DND-41 (cell line): ENCODE results near the gene USP20.

Source experiments
- ATAC-seq: fragments of 200-7000 bp; cut with Tn5 transposase; 3 replicates; pipeline ENCODE4 v1.9.1; 2021; ENCODE audit warnings: low read depth; ENCODE audit not compliant: insufficient read depth
- DNase-seq: peaks from one replicate; pipeline ENCODE4 v3.0.0-alpha.2; 2020
- H2AFZ ChIP-seq: 2 replicates; pipeline ENCODE4 v1.6.0; 2012; ENCODE audit warnings: low read depth, low read length
- H3K27ac ChIP-seq: 2 replicates; pipeline ENCODE4 v1.5.1; 2012; ENCODE audit warnings: low read length, inconsistent platforms
- H3K27me3 ChIP-seq: fragments of 200-600 bp; sonication (generic); 2 replicates; pipeline ENCODE4 v1.6.0; 2012; ENCODE audit warnings: low read length, mild to moderate bottlenecking, inconsistent platforms; ENCODE audit not compliant: insufficient read depth, poor library complexity
- H3K36me3 ChIP-seq: 2 replicates; pipeline ENCODE4 v1.5.1; 2012; ENCODE audit warnings: low read length, inconsistent platforms; ENCODE audit not compliant: insufficient read depth
- H3K4me1 ChIP-seq: 2 replicates; pipeline ENCODE4 v1.5.1; 2012; ENCODE audit warnings: mild to moderate bottlenecking, low read length; ENCODE audit not compliant: insufficient read depth
- H3K4me2 ChIP-seq: 2 replicates; pipeline ENCODE4 v1.6.0; 2012; ENCODE audit warnings: mild to moderate bottlenecking, moderate library complexity, low read length, inconsistent platforms; ENCODE audit not compliant: insufficient read depth
- H3K4me3 ChIP-seq, 2 experiments: fragments of 200-600 bp in 1 of 2; shearing (Covaris generic) in 1 of 2; 2 replicates each; pipeline ENCODE4 v1.5.1; 2012 to 2016; ENCODE audit warnings: inconsistent platforms in 2 of 2, low read length in 2 of 2, mild to moderate bottlenecking in 2 of 2, low read depth in 1 of 2, moderate library complexity in 1 of 2
- H3K79me2 ChIP-seq: 2 replicates; pipeline ENCODE4 v1.6.0; 2012; ENCODE audit warnings: low read length, inconsistent platforms; ENCODE audit not compliant: insufficient read depth
- H3K9ac ChIP-seq: 2 replicates; pipeline ENCODE4 v1.6.0; 2012; ENCODE audit warnings: low read depth, mild to moderate bottlenecking, inconsistent platforms, low read length, moderate library complexity
- H3K9me3 ChIP-seq: 2 replicates; pipeline ENCODE4 v1.5.1; 2012; ENCODE audit warnings: low read length, moderate library complexity, mild to moderate bottlenecking, inconsistent platforms; ENCODE audit not compliant: insufficient read depth, severe bottlenecking
- H4K20me1 ChIP-seq: 2 replicates; pipeline ENCODE4 v1.6.0; 2012; ENCODE audit warnings: low read length; ENCODE audit not compliant: insufficient read depth
- EZH2 ChIP-seq: IDR thresholded peaks from 3 replicates; pipeline ENCODE4 v1.6.1; 2012; ENCODE audit warnings: borderline replicate concordance, low read depth, mild to moderate bottlenecking, moderate library complexity, low read length, inconsistent platforms; ENCODE audit not compliant: severe bottlenecking
- TF ChIP-seq, protein P1 (sequence below): IDR thresholded peaks from 2 replicates; pipeline ENCODE4 v1.5.1; 2012; ENCODE audit warnings: borderline replicate concordance, low read length, moderate library complexity, mild to moderate bottlenecking; ENCODE audit not compliant: poor library complexity, severe bottlenecking; ENCODE audit errors: extremely low read depth

Gene USP20

GRCh38 chr9:129840034-129840433, 4.8 kb downstream of the USP20 start:
- no peak overlapping the region for H3K4me3 ChIP-seq
- no peak overlapping the region for H2AFZ ChIP-seq
- H4K20me1 ChIP-seq, result peaks cover 2% of the 10 kb centered on the region; the same call in 1 of the 2 replicates
- peaks cover 19% of the 10 kb centered on the region for H3K4me1 ChIP-seq
- no peaks in the 10 kb centered on the region for H3K27me3 ChIP-seq
- H3K4me2 ChIP-seq, result no peak overlapping the region
- no peak for TF ChIP-seq EZH2
- TF ChIP-seq, protein P1, sequence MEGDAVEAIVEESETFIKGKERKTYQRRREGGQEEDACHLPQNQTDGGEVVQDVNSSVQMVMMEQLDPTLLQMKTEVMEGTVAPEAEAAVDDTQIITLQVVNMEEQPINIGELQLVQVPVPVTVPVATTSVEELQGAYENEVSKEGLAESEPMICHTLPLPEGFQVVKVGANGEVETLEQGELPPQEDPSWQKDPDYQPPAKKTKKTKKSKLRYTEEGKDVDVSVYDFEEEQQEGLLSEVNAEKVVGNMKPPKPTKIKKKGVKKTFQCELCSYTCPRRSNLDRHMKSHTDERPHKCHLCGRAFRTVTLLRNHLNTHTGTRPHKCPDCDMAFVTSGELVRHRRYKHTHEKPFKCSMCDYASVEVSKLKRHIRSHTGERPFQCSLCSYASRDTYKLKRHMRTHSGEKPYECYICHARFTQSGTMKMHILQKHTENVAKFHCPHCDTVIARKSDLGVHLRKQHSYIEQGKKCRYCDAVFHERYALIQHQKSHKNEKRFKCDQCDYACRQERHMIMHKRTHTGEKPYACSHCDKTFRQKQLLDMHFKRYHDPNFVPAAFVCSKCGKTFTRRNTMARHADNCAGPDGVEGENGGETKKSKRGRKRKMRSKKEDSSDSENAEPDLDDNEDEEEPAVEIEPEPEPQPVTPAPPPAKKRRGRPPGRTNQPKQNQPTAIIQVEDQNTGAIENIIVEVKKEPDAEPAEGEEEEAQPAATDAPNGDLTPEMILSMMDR, result no peak
- DNase-seq (no peak), ATAC-seq (no peak)
- H3K9ac ChIP-seq, result no peak overlapping the region
- peaks cover 17% of the 10 kb centered on the region for H3K36me3 ChIP-seq
- H3K27ac ChIP-seq, result no peak overlapping the region
- peaks cover 57% of the 10 kb centered on the region for H3K79me2 ChIP-seq
- no peaks in the 10 kb centered on the region for H3K9me3 ChIP-seq

DNA sequence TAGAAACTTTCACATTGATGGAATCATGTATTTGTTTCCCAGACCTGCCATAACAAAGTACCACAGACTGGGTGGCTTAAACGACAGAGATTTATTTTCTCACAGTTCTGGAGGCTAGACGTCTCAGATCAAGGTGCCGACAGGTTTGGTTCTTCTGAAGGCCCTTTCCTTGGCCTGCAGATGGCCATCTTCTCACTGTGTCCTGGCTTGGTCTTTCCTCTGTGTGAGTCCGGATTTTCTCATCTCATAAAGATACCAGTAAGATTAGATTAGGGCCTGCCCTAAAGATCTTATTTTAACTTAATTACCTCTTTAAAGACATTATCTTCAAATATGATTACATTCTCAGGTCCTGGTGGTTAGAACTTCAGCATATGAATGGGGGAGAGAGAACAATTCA, 5.8 kb downstream of the USP20 start:
- DNase-seq (no peak), ATAC-seq (no peak)
- H4K20me1 ChIP-seq, result peaks cover 2% of the 10 kb centered on the region; the same call in 1 of the 2 replicates
- H3K36me3 ChIP-seq, result peaks cover 17% of the 10 kb centered on the region
- no peak overlapping the region for H3K9ac ChIP-seq
- H3K4me3 ChIP-seq, result no peak overlapping the region
- H3K27ac ChIP-seq, result no peak overlapping the region
- no peak overlapping the region for H2AFZ ChIP-seq
- TF ChIP-seq, protein P1, result no peak
- TF ChIP-seq EZH2, result no peak
- H3K79me2 ChIP-seq, result peaks cover 50% of the 10 kb centered on the region
- no peak overlapping the region for H3K4me2 ChIP-seq
- peaks cover 16% of the 10 kb centered on the region for H3K4me1 ChIP-seq
- H3K9me3 ChIP-seq, result no peaks in the 10 kb centered on the region
- no peaks in the 10 kb centered on the region for H3K27me3 ChIP-seq

- peaks cover 12% of the 10 kb centered on the region for H3K36me3 ChIP-seq
- no peaks in the 10 kb centered on the region for H3K9me3 ChIP-seq
- DNase-seq (no peak), ATAC-seq (no peak; the same call in 2 of the 3 replicates)
- H3K4me1 ChIP-seq, result no peaks in the 10 kb centered on the region
- no peak overlapping the region for H3K4me3 ChIP-seq
- no peak overlapping the region for H3K4me2 ChIP-seq
- H3K27ac ChIP-seq, result no peak overlapping the region
- no peaks in the 10 kb centered on the region for H4K20me1 ChIP-seq
- no peaks in the 10 kb centered on the region for H3K27me3 ChIP-seq
- no peak overlapping the region for H3K9ac ChIP-seq
- TF ChIP-seq EZH2, result no peak
- TF ChIP-seq, protein P1, result no peak
- H3K79me2 ChIP-seq, result peaks cover 27% of the 10 kb centered on the region; the same call in 1 of the 2 replicates
- H2AFZ ChIP-seq, result no peak overlapping the region
These were observed 10.1 kb downstream of the USP20 start for GRCh38 chr9:129845373-129845772.

- TF ChIP-seq EZH2, result no peak
- TF ChIP-seq, protein P1, result no peak
- Histone ChIP-seq H3K27me3 (no peaks in the 10 kb centered on the region), H3K27ac (no peak overlapping the region), H2AFZ (no peak overlapping the region), H4K20me1 (no peaks in the 10 kb centered on the region), H3K4me3 (no peak overlapping the region), H3K4me2 (no peak overlapping the region), H3K36me3 (peaks cover 37% of the 10 kb centered on the region), H3K9me3 (no peaks in the 10 kb centered on the region), H3K4me1 (peaks cover 19% of the 10 kb centered on the region), H3K79me2 (peaks cover 16% of the 10 kb centered on the region; the same call in 1 of the 2 replicates), H3K9ac (no peak overlapping the region)
- ATAC-seq (no peak), DNase-seq (no peak)
These were observed 13.6 kb downstream of the USP20 start for GRCh38 chr9:129848712-129849441.
